ENCODE data around the gene CLDN16. TPM values are rescaled to one million over a fixed set of nuclear protein-coding genes. Genes with fewer than 3 reads are reported as not detected.

CLDN16 gene
- total RNA-seq, 3 donors from 2014 or later = 0.29 TPM; not detected in 2

DNA sequence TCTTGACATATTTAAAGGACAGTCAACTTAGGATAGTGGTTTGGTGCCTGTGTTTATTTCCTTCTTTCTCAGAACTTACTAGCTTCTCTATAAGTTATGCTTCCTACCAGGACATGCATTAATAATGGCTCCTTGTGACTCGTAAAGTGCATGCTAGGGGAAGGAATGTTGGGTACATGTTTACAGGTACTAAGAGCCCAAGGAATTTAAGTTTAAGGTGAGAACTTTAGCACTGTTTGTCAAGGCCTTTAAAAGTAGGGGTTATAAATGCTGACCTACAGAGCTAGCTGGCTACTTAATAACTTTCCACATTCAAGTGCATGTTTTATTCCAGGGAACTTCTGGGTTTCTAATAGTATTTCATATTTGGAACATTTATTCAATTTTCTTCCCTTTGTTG lies 61.8 kb downstream of the CLDN16 start, which contains the start of gene TMEM207:
Gene TMEM207 (minus strand): TSS at position 101 of the 400 bp plus-strand sequence. CDS start 92 bp downstream, at position 9.
- Histone ChIP-seq H3K4me3 (no peak within 1 kb of the TSS), H3K27me3 (no peaks in the 10 kb centered on the region), H3K36me3 (no peaks in the 10 kb centered on the region), H3K4me1 (no peaks in the 10 kb centered on the region), H3K27ac (no peak within 1 kb of the TSS), H3K9me3 (no peaks in the 10 kb centered on the region)
- intact Hi-C loops (cut with DNase I; ENCODE audit: low total_unique reads) = loop anchor here (5.0 kb wide), 1 partner anchor 708 kb away; no protein-coding TSS in a partner anchor
- no peak for DNase-seq (ENCODE audit: low spot score in 2 of 2)
- TF ChIP-seq POLR2AphosphoS5 (IDR thresholded peaks at IDR 0.05) (no peak), POLR2A (IDR thresholded peaks at IDR 0.05) (no peak)
- TF ChIP-seq, protein P1, sequence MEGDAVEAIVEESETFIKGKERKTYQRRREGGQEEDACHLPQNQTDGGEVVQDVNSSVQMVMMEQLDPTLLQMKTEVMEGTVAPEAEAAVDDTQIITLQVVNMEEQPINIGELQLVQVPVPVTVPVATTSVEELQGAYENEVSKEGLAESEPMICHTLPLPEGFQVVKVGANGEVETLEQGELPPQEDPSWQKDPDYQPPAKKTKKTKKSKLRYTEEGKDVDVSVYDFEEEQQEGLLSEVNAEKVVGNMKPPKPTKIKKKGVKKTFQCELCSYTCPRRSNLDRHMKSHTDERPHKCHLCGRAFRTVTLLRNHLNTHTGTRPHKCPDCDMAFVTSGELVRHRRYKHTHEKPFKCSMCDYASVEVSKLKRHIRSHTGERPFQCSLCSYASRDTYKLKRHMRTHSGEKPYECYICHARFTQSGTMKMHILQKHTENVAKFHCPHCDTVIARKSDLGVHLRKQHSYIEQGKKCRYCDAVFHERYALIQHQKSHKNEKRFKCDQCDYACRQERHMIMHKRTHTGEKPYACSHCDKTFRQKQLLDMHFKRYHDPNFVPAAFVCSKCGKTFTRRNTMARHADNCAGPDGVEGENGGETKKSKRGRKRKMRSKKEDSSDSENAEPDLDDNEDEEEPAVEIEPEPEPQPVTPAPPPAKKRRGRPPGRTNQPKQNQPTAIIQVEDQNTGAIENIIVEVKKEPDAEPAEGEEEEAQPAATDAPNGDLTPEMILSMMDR (IDR thresholded peaks at IDR 0.05) = no peak

DNA sequence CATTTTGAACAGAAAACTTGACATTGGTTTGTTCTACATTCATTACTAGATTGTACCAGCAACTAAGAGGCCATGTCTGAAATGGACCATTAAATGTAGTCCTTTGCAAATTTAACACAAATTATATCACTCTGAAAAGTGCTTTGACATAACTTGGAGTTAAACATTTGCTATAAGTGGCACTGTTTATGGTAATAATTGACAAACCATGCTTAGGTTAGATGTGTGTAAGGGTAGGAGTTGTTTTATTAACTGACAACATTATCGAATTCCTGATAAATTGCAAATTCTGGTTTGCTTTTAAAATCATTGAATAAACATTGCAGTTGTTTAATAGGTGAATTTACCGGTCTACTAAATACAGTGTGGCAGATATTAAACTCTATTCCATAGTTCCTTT lies 67.9 kb downstream of the CLDN16 start:
- no peak overlapping the region for H3K4me3 ChIP-seq
- H3K27me3 ChIP-seq = no peaks in the 10 kb centered on the region
- H3K36me3 ChIP-seq = no peaks in the 10 kb centered on the region
- no peak for DNase-seq (ENCODE audit: low spot score in 2 of 2)
- H3K27ac ChIP-seq = no peak overlapping the region
- H3K4me1 ChIP-seq = no peaks in the 10 kb centered on the region
- intact Hi-C loops (cut with DNase I; ENCODE audit: low total_unique reads) = no loop called here
- TF ChIP-seq, protein P1 (IDR thresholded peaks at IDR 0.05) = no peak
- TF ChIP-seq POLR2AphosphoS5 (IDR thresholded peaks at IDR 0.05) (no peak), POLR2A (IDR thresholded peaks at IDR 0.05) (no peak)
- H3K9me3 ChIP-seq = no peaks in the 10 kb centered on the region

- Histone ChIP-seq H3K27ac (no peak overlapping the region), H3K4me1 (no peaks in the 10 kb centered on the region), H3K9me3 (no peaks in the 10 kb centered on the region), H3K27me3 (no peaks in the 10 kb centered on the region), H3K36me3 (no peaks in the 10 kb centered on the region), H3K4me3 (no peak overlapping the region)
- DNase-seq (ENCODE audit: low spot score in 2 of 2) = no peak
- TF ChIP-seq, protein P1 (IDR thresholded peaks at IDR 0.05) = no peak
- TF ChIP-seq POLR2AphosphoS5 (IDR thresholded peaks at IDR 0.05) (no peak), POLR2A (IDR thresholded peaks at IDR 0.05) (no peak)
- intact Hi-C loops (cut with DNase I; ENCODE audit: low total_unique reads) = no loop called here
Observed at GRCh38 chr3:190456770-190457169, 68.8 kb downstream of the CLDN16 start.

DNA sequence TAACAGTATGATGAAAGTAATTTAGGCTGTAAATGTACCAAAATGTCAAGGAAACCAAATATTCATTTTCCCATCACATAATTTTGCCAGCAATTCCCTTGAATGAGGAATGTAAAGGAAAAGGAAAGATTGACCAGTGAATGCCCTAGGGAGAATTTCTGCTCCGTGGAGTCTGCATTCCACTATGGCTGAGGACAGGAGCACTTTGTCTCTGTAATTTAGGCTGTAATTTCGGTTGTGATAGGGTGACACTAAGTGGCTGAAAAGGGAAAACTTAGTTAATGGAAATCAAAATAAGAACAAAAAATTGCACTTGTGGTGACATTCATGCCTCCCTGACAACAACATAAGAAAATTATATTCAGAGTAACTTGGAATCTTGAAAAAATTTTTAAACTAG lies 70.1 kb downstream of the CLDN16 start:
- DNase-seq (ENCODE audit: low spot score in 2 of 2) = no peak
- intact Hi-C loops (cut with DNase I; ENCODE audit: low total_unique reads) = no loop called here
- Histone ChIP-seq H3K9me3 (no peaks in the 10 kb centered on the region), H3K27ac (no peak overlapping the region), H3K27me3 (no peaks in the 10 kb centered on the region), H3K4me1 (no peaks in the 10 kb centered on the region), H3K4me3 (no peak overlapping the region), H3K36me3 (no peaks in the 10 kb centered on the region)
- TF ChIP-seq POLR2A (IDR thresholded peaks at IDR 0.05) (no peak), POLR2AphosphoS5 (IDR thresholded peaks at IDR 0.05) (no peak)
- TF ChIP-seq, protein P1 (IDR thresholded peaks at IDR 0.05) = no peak

Other genes with a start within 250 kb of the CLDN16 start
- 10 to 100 TPM in 1 of 3 donors, 1 to 10 TPM in 1, under 1 TPM in 1; 0.80 to 51.8 (median 2.9) TPM for gene CLDN1, start 65.7 kb upstream of the CLDN16 start, total RNA-seq
- gene TMEM207, start 61.7 kb downstream of the CLDN16 start, total RNA-seq = not detected
- 10 to 100 TPM; 11.8 to 15.4 (median 13.1) TPM for gene IL1RAP, start 125.9 kb downstream of the CLDN16 start, total RNA-seq

Measured in breast epithelium (tissue), 4 donors.